ENCODE data around the gene CAPS.

The CAPS gene

GRCh38 chr19:5959260-5960004, 45.4 kb downstream of the CAPS start:
- no peak for TF ChIP-seq CTCF (IDR thresholded peaks at IDR 0.05)

- no peak for TF ChIP-seq CTCF (IDR thresholded peaks at IDR 0.05)
These were observed 46.2 kb downstream of the CAPS start for GRCh38 chr19:5960005-5961001.

GRCh38 chr19:5961969-5962945, 48.2 kb downstream of the CAPS start:
- no peak for TF ChIP-seq CTCF (IDR thresholded peaks at IDR 0.05)

DNA sequence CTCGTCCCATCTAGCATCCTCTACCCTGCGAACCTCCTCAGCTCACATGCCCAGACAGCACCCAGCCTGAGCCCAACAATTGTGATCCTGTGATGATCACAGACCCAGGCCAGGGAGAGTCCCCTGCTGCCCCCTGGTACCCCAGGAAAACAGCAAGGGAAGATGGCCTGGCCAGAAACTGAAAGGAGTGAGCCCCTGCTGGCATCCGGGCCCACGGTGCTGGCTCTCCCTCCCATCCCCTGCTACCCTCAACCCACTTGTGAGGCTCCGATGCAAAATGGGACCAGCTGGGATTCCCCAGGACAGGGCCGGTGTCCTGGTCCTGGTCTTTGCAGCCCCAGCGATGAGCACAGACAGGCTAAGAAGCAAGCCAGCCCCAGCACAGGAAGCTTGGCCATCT, 49.8 kb downstream of the CAPS start:
- no peak for TF ChIP-seq CTCF (IDR thresholded peaks at IDR 0.05)

GRCh38 chr19:5964816-5965565, 50.9 kb downstream of the CAPS start:
- TF ChIP-seq CTCF (IDR thresholded peaks at IDR 0.05), result no peak
